HCT116 (cell line): ENCODE results near the gene TUB.

Experiments used
- CBX3 ChIP-seq: IDR thresholded peaks from 2 replicates; pipeline ENCODE4 v1.6.1; 2012; ENCODE audit warnings: low read depth
- CTCF ChIP-seq, 3 experiments: fragments of 200-600 bp in 1 of 3; sonication (generic) in 1 of 3; IDR thresholded peaks in 2 of 3; conservative IDR thresholded peaks in 1 of 3; 2 replicates each; pipeline ENCODE4 v1.5.1; 2012 to 2017; ENCODE audit warnings: low read depth in 2 of 3, low read length in 2 of 3, antibody characterized with exemption in 1 of 3, borderline replicate concordance in 1 of 3, control low read depth in 1 of 3, mild to moderate bottlenecking in 1 of 3, mixed read lengths in 1 of 3, mixed run types in 1 of 3, moderate library complexity in 1 of 3; ENCODE audit not compliant: insufficient read depth in 1 of 3
- EZH2 ChIP-seq: fragments of 200-600 bp; sonication (generic); IDR thresholded peaks from 2 replicates; pipeline ENCODE4 v1.6.1; 2017; ENCODE audit warnings: antibody characterized with exemption, mixed run types
- EZH2phosphoT487 ChIP-seq: fragments of 200-600 bp; IDR thresholded peaks from 2 replicates; pipeline ENCODE4 v1.6.1; 2018; ENCODE audit warnings: antibody characterized with exemption, borderline replicate concordance
- FOSL1 ChIP-seq: IDR thresholded peaks from 2 replicates; pipeline ENCODE4 v1.6.1; 2012; ENCODE audit warnings: low read depth
- POLR2A ChIP-seq: IDR thresholded peaks from 2 replicates; pipeline ENCODE4 v1.7.0; 2011; ENCODE audit warnings: borderline replicate concordance; ENCODE audit not compliant: insufficient read depth, insufficient read length; ENCODE audit errors: extremely low read depth
- POLR2AphosphoS5 ChIP-seq: IDR thresholded peaks from 2 replicates; pipeline ENCODE4 v1.6.1; 2011; ENCODE audit warnings: mild to moderate bottlenecking, low read depth, low read length, moderate library complexity
- REST ChIP-seq: IDR thresholded peaks from 2 replicates; pipeline ENCODE4 v1.6.1; 2012; ENCODE audit warnings: low read depth
- SIN3A ChIP-seq: IDR thresholded peaks from 2 replicates; pipeline ENCODE4 v1.6.1; 2012; ENCODE audit warnings: low read depth
- SP1 ChIP-seq: IDR thresholded peaks from 2 replicates; pipeline ENCODE4 v1.6.1; 2012; ENCODE audit warnings: low read depth
- YY1 ChIP-seq: IDR thresholded peaks from 2 replicates; pipeline ENCODE4 v1.6.1; 2011; ENCODE audit warnings: low read length, low read depth, moderate library complexity, mild to moderate bottlenecking; ENCODE audit not compliant: insufficient replicate concordance; ENCODE audit errors: extremely low read depth
- ZFX ChIP-seq: fragments of 450-650 bp; IDR thresholded peaks from 2 replicates; pipeline ENCODE4 v1.6.1; 2017
- ZNF274 ChIP-seq: fragments of 200-500 bp; sonication (Bioruptor generic); IDR thresholded peaks from 2 replicates; pipeline ENCODE4 v1.6.1; 2014; ENCODE audit warnings: mild to moderate bottlenecking, low read depth, low read length, inconsistent platforms

GRCh38 chr11:8040921-8041285 is 40.1 kb upstream of the TUB start:
- TF ChIP-seq CTCF (IDR thresholded peaks at IDR 0.05 in 2 of 3, conservative IDR thresholded peaks at IDR 0.05 in 1 of 3; ENCODE audit: borderline replicate concordance in 1 of 3, insufficient read depth in 1 of 3, low read depth in 2 of 3, low read length in 2 of 3) (no peak), EZH2phosphoT487 (no peak), YY1 (no peak), SP1 (no peak), SIN3A (no peak), ZNF274 (no peak), ZFX (no peak), REST (no peak), POLR2A (no peak), CBX3 (no peak), POLR2AphosphoS5 (no peak), FOSL1 (no peak), EZH2 (no peak)
